Measurements from ENCODE around the gene ABI1.
A peak's percentile ranks its signal among the peaks of the same experiment; 100 is the strongest.
"Not testable (repeated sequence)": the region's sequence is repeated elsewhere in the genome, so short reads cannot be mapped to it uniquely, and the experiment has no call there.

Gene ABI1

GRCh38 chr10:26790221-26790995, 70.3 kb downstream of the ABI1 start:
- TF ChIP-seq, protein P1, sequence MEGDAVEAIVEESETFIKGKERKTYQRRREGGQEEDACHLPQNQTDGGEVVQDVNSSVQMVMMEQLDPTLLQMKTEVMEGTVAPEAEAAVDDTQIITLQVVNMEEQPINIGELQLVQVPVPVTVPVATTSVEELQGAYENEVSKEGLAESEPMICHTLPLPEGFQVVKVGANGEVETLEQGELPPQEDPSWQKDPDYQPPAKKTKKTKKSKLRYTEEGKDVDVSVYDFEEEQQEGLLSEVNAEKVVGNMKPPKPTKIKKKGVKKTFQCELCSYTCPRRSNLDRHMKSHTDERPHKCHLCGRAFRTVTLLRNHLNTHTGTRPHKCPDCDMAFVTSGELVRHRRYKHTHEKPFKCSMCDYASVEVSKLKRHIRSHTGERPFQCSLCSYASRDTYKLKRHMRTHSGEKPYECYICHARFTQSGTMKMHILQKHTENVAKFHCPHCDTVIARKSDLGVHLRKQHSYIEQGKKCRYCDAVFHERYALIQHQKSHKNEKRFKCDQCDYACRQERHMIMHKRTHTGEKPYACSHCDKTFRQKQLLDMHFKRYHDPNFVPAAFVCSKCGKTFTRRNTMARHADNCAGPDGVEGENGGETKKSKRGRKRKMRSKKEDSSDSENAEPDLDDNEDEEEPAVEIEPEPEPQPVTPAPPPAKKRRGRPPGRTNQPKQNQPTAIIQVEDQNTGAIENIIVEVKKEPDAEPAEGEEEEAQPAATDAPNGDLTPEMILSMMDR (IDR thresholded peaks at IDR 0.05; ENCODE audit: low read depth, low read length, missing control alignments), result no peak
- in situ Hi-C loops (cut with HindIII; ENCODE audit: low pct_ligation_motif_present, low sequenced_read_pairs), result no loop called here
- DNase-seq, result peak; percentile 11
- Histone ChIP-seq H3K27me3 (replicated peaks) (no peaks in the 10 kb centered on the region), H3K27ac (no peak overlapping the region), H3K36me3 (replicated peaks) (no peaks in the 10 kb centered on the region), H3K4me3 (ENCODE audit: low read depth, low read length) (no peak overlapping the region)

GRCh38 chr10:26789779-26790178, 71.0 kb downstream of the ABI1 start:
- in situ Hi-C loops (cut with HindIII; ENCODE audit: low pct_ligation_motif_present, low sequenced_read_pairs), result not testable (repeated sequence)

GRCh38 chr10:26787362-26787761, 73.4 kb downstream of the ABI1 start:
- Histone ChIP-seq H3K27me3 (replicated peaks) (no peaks in the 10 kb centered on the region), H3K27ac (no peak overlapping the region), H3K4me3 (ENCODE audit: low read depth, low read length) (no peak overlapping the region), H3K36me3 (replicated peaks) (no peaks in the 10 kb centered on the region)
- no peak for DNase-seq
- in situ Hi-C loops (cut with HindIII; ENCODE audit: low pct_ligation_motif_present, low sequenced_read_pairs), result no loop called here
- TF ChIP-seq, protein P1 (IDR thresholded peaks at IDR 0.05; ENCODE audit: low read depth, low read length, missing control alignments), result no peak

More at GRCh38 chr10:26789779-26790178, 71.0 kb downstream of the ABI1 start:
- not testable (repeated sequence) for DNase-seq; H3K27me3 ChIP-seq (replicated peaks); H3K36me3 ChIP-seq (replicated peaks); H3K4me3 ChIP-seq (ENCODE audit: low read depth, low read length); H3K27ac ChIP-seq

DNA sequence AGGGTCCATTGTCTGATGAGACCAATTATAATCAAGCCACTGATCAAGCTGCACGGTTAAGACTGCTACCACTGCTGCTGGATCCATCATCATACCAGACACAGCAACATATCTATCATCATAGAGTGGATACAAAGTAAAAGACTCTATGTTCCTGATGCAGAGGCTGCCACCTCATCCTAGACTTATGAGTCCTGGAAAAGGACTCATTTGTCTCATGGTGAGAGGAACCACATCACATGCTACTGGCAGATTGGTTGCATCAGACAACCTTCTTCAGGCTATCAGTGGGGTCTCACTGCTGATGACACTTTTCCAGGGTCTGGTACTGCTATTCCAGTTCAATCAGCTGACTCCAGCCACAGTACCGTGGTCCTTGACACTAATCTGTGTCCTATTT, 79.0 kb downstream of the ABI1 start:
- DNase-seq, result peak; percentile 8
- no peaks in the 10 kb centered on the region for H3K27me3 ChIP-seq (replicated peaks)
- peak overlapping the region; percentile 78 for H3K27ac ChIP-seq
- H3K36me3 ChIP-seq (replicated peaks), result no peaks in the 10 kb centered on the region
- TF ChIP-seq, protein P1 (IDR thresholded peaks at IDR 0.05; ENCODE audit: low read depth, low read length, missing control alignments), result no peak
- in situ Hi-C loops (cut with HindIII; ENCODE audit: low pct_ligation_motif_present, low sequenced_read_pairs), result no loop called here
- no peak overlapping the region for H3K4me3 ChIP-seq (ENCODE audit: low read depth, low read length)

DNA sequence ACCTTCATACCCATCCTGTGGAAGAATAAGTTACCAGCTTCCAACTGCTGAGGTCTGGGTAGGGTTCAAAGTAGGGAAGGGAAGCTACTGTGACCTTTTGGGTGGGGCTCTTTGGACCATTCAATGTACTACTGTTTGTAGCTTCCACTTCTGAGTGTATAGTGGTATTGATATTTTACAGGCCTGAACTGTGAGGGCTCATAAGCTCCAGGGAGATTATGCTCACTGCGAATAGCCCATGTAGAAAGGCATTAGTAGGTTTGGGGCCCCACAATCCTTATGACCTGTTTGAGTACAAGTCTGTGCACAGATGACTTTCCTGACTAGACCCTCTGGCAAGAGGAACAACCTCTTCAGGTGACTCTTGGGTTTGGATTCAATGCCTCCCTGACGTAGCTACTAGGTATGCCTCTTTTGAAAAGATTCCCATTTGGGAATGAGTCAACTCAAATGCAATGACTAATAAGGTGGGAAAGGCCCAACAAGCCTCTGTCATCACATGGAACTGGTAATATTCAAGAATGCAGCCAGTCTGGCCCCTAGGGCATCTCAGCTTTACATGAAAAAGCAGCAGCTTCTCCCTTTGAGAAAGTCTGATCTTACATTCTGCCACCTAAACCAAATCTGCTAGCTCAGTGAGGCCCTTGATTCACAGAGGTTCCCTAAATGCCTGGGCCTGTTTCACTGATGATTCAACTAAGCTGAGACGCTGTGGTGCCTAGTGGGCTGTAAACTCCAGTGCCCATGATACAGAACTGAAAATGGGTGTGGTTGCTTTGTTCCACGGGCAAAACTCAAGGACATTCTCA, 79.8 kb downstream of the ABI1 start:
- H3K36me3 ChIP-seq (replicated peaks), result no peaks in the 10 kb centered on the region
- peak overlapping the region; percentile 78 for H3K27ac ChIP-seq

More for the DNA sequence above, 79.8 kb downstream of the ABI1 start:
- TF ChIP-seq, protein P1 (IDR thresholded peaks at IDR 0.05; ENCODE audit: low read depth, low read length, missing control alignments), result no peak
- peak; percentile 78 for DNase-seq
- Histone ChIP-seq H3K27me3 (replicated peaks) (no peaks in the 10 kb centered on the region), H3K4me3 (ENCODE audit: low read depth, low read length) (no peak overlapping the region)
- in situ Hi-C loops (cut with HindIII; ENCODE audit: low pct_ligation_motif_present, low sequenced_read_pairs), result no loop called here
